HG03060 (cell line): ENCODE measurements around the gene PTK6.

Experiments used
- ATAC-seq: cut with Tn5 transposase; IDR thresholded peaks from one replicate; pipeline ENCODE4 v1.9.1; 2021; ENCODE audit warnings: low read depth, moderate number of reproducible peaks; ENCODE audit not compliant: unreplicated experiment

Gene PTK6

GRCh38 chr20:63570281-63571086 lies 33.3 kb upstream of the PTK6 start:
- no peak for ATAC-seq

- ATAC-seq = no peak
These were observed 32.1 kb upstream of the PTK6 start for GRCh38 chr20:63568986-63569949.

- ATAC-seq = no peak
These were observed 31.2 kb upstream of the PTK6 start for GRCh38 chr20:63568170-63568981.

DNA sequence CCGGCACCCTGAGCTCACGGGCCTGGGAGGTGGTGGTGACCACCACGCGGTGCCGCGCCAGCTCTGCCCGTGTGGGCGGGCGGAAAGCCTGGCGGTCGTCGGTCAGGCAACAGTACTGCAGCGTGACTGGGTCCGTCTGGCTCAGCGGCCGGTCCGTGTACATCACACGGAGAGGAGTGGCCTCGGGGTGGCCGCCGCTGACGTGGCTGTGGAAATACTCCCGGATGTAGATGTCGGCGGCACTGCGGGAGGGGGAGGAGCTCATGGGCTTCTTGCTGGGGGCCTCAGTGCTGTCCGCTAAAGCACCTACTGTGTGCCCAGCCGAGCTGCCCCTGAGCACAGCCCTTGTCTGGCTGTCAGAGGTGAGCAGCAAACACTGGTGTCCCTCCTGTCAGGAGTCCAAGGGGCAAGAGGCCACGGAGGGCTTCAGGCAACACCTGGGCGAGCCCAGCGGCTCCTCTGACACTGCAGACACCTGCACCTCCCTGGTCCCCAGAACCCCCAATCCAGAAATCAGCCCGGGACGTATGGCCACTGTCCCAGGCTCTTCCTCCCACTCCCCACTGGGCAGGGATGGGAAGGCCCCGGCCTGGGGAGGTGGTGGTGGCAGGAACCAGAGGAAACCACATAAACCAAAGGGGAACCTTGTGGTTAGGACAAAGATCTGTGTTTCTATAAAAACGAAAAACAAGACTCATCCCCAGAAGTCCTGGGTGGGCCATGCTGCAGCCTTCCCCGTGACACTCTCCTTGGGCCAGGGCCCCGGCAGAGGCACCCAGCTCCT lies 30.4 kb upstream of the PTK6 start:
- ATAC-seq = no peak

DNA sequence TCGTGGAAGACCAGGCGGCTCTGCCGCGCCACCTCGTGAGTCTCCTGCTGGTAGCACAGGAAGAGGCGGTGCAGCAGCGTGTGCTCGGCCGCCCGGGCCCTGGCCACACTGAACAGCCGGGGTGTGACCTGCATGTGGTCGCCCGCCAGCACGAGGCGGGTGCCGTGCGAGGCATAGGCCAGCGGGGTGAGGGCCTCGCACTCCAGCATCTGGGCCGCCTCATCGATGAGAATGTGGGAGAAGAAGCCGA lies 29.9 kb upstream of the PTK6 start:
- ATAC-seq = no peak

DNA sequence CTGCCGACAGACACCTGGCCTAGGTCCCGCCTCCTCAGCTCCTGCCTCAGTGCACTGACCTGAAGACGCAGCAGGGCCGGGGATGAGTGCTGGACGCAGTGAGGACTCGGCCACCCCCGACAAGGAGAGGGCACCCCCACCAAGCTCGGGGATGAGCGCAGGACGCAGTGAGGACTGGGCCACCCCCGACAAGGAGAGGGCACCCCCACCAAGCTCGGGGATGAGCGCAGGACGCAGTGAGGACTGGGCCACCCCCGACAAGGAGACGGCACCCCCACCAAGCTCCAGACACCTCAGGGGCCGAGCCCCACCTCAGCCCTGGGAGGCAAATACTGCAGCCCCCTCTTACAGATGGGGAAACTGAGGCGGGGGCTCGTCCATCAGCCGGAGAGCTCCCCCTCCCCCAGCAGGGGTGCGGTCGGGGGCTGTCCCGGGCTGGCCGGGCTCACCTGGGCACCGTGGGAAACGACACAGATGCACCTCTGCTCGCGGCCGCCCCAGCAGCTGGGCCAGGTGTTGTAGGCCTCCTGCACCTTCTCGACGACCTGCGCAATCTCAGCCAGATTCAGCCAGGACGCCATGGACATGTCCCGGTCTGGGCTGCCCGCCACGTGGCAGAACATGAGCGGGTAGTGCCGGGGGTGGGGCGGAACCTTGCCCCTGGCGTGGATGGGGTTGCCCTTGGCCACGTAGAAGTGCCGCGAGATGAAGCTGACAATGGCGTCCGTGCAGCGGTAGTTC lies 29.4 kb upstream of the PTK6 start:
- ATAC-seq = no peak

DNA sequence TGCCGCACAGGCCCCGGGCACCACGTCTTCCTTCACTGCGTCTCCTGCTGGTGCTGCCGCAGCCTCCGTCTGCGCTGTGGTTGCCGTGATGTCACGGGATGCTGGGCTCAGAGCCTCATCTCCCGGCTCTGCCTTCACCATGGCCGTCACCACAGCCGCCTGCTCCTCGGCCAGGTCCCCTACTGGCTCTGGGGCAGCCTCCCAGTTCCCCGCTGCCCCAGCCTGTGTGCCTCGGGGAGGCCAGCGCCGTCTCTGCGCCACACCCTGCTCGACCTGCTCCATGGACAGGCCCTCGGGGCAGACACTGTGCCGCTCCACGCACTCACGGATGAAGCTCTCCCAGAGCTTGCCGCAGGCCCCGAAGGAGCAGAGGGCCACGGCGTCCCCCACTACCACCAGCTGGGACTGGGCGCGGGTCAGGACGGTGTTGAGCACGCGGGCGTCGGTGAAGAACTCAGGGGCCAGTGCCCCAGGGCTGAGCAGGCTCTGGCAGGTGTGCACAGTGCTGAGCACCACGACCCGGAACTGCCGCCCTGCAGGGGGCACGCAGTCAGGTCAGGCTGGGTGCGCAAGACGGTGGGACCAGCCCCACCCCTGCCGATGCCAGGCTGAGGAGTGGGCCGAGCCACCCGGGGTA lies 28.6 kb upstream of the PTK6 start:
- ATAC-seq = no peak

DNA sequence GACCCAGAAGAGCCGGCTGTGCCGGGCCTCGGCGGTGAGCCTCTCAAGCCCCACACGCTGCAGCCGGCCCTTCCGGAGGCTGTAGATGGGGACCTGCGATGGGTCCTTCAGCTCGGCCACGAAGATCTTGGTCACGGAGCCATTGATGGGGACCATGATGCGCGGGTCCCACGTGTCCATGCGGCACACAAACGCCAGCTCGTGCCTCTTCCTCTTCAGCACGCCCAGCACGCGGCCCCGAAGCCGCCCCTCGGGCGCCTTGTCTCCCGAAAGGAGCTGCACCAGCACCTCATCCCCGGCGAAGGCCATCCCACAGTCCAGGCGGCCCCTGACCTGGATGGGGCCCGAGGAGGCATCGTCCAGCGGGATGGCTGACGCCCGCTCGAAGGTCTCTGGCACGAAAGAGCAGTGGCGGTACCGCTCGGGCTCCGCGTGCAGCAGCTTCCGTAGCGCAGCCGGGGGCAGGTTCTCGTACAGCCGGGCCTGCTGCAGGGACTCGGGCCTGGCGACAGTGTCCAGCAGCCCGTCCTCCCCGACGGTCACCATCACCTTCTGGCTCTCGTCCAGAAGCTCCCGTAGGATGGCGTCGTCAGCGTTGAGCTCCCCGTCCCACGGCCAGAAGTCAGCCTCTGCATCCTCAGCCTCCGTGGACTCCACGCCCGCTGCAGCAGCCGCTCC lies 28.0 kb upstream of the PTK6 start:
- no peak for ATAC-seq

DNA sequence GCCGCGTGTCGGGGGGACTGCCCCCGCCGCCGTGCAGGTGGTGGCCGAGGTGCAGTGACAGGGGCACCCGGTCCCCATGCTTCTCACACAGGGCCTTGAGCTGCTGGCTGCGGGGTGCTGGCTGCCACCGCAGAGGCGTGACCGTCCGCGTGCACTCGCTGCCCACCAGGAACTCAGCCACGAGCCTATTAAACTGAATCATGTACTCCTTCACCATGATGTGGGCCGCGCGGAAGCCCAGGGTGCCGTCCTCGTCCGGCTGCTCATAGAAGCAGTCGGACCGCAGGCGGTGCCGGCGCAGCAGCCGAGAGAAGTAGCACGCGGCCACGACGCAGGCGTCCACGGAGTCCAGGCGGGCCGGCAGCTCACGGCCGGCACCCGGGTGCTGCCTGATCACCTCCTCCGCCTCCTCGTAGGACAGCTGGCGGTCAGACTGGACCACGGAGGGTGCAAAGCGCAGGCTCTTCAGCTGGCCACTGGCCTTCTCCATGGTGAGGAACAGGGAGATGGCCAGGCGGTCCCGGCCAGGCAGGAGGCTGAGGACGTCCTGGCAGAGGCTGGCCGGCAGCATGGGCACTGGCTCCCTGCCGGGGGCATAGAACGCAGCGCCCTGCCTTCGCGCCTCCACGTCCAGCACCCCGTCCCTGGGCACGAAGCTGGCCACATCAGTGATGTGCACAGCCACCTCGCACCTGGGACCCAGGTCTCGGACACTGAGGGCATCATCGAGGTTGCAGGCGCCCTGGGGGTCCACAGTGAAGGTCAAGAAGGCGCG lies 27.0 kb upstream of the PTK6 start:
- ATAC-seq = no peak

- no peak for ATAC-seq
These were observed 26.2 kb upstream of the PTK6 start for GRCh38 chr20:63563225-63563935.

- no peak for ATAC-seq
These were observed 25.5 kb upstream of the PTK6 start for GRCh38 chr20:63562461-63563224.

- no peak for ATAC-seq
These were observed 24.6 kb upstream of the PTK6 start for GRCh38 chr20:63561624-63562396.

DNA sequence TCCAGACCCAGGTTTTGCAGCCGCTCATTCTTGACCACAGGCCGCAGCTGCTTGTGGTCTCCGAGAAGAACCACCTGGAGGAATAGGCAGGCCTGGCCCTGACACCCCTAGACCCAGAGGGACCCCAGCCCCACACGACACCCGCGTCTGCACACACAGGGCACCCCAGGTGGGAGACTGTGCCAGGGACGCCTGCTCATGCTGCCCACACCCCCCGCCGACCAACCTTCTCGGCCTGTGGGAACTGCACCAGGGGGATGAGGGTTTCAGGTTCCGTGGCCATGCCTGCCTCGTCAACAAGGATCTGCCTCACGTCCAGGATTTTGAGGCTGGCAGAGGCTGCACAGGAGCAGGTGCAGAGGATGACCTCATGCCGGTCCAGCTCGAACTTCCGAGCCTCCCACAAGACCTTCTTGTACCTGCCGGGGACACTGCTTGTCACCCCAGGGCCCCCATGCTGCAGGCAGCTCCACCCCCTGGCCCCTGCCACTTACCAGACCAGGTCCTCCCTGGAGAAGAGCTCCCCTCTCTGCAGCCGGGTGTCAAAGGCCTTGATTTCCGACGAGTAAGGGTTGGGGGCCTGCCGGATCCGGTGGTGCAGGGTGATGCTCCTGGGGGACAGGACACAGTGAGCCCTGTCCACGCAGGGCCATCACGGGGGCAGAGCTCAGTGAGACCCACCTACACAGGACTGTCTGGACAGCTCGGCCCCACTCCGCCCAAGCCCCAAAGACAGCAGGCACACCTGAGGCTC lies 23.9 kb upstream of the PTK6 start:
- ATAC-seq = no peak

DNA sequence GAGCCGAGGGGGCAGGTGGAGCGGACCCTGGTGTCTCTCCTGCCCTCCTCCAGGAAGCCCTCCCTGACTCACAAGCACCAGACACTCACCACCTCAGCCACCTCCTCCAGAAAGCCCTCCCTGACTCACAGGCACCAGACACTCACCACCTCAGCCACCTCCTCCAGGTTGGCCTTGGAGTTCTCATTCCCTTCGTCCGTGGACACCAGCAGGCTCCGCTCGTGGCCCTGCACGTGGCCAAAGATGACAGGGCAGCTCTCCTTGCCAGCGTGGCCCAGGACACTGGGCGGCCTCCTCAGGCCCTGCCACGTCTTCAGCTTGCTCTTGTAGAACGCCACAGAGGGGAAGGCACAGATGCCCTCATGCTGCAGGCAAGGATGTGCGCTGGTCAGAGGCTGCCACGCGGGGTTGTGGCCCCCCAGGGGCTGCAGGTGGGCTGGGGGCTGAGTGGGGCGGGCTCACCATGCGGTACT lies 23.2 kb upstream of the PTK6 start:
- ATAC-seq = no peak
